K562 (cell line): ENCODE results near the gene SPATA25. TPM values are rescaled to one million over a fixed set of nuclear protein-coding genes. Genes with fewer than 3 reads are reported as not detected.

Experiments used
- ATAC-seq: fragments of 200-7000 bp; cut with Tn5 transposase; 3 replicates; pipeline ENCODE4 v1.9.1; 2020; ENCODE audit warnings: moderate library complexity
- BruUV-seq: library from RNA; stranded (reverse); fragments of 400-500 nt; replicated peaks from 2 replicates; lab custom pipeline; 2021; lab: Mats Ljungman, UMichigan
- CTCF ChIA-PET: fragments of 300-600 bp; formaldehyde crosslinking; extraction: SDS; loops from one replicate; lab custom pipeline; 2021; ENCODE audit warnings: low intra/inter-chr PET ratio; lab: Yijun Ruan, JAX
- POLR2A ChIA-PET: fragments of 300-600, 350-650 bp; sonication (Branson Sonifier 250); formaldehyde crosslinking; extraction: SDS; loops from one replicate; lab custom pipeline; 2021; ENCODE audit warnings: antibody characterized with exemption, inconsistent platforms; lab: Yijun Ruan, JAX
- DNase-seq, 4 experiments: peaks; one replicate each; pipeline versions ENCODE4 v3.0.0 to v3.0.0-alpha.2; 2011 to 2018; ENCODE audit warnings: low spot score in 3 of 4, mixed read lengths in 3 of 4; ENCODE audit errors: extremely low read depth in 1 of 4
- FAIRE-seq: peaks from 2 replicates; lab custom pipeline; 2011; peaks lifted over from hg19 to GRCh38; lab: Jason Lieb, UNC
- H2AFZ ChIP-seq: 2 replicates; pipeline ENCODE4 v1.6.0; 2011; ENCODE audit warnings: low read depth, low read length, control low read depth, inconsistent platforms
- H3K27ac ChIP-seq: fragments of 200-600 bp; 3 replicates; pipeline ENCODE4 v1.8.0; 2011; ENCODE audit warnings: low read depth, mild to moderate bottlenecking, control low read depth, inconsistent platforms, low read length, moderate library complexity, mixed read lengths; ENCODE audit errors: extremely low read depth
- H3K27me3 ChIP-seq, 2 experiments: fragments of 300-600 bp in 1 of 2; 2 replicates in 1 of 2; 3 replicates in 1 of 2; pipeline versions ENCODE4 v1.6.0 to v1.8.0; 2011; ENCODE audit warnings: inconsistent platforms in 2 of 2, low read length in 2 of 2, mild to moderate bottlenecking in 1 of 2, mixed read lengths in 1 of 2, moderate library complexity in 1 of 2; ENCODE audit not compliant: control insufficient read depth in 2 of 2, insufficient read depth in 2 of 2
- H3K36me3 ChIP-seq: fragments of 300-600 bp; 3 replicates; pipeline ENCODE4 v1.8.0; 2011; ENCODE audit warnings: mild to moderate bottlenecking, low read length, inconsistent platforms; ENCODE audit not compliant: control insufficient read depth, insufficient read depth
- H3K4me1 ChIP-seq, 2 experiments: fragments of 200-600 bp in 1 of 2; replicated peaks in 1 of 2; 2 replicates in 1 of 2; 3 replicates in 1 of 2; pipeline versions ENCODE4 v1.5.1 to v1.8.0; 2011; ENCODE audit warnings: inconsistent platforms in 2 of 2, low read length in 2 of 2, mild to moderate bottlenecking in 1 of 2, mixed read lengths in 1 of 2, moderate library complexity in 1 of 2; ENCODE audit not compliant: control insufficient read depth in 2 of 2, insufficient read depth in 2 of 2
- H3K4me2 ChIP-seq: 2 replicates; pipeline ENCODE4 v1.6.1; 2011; ENCODE audit warnings: low read length, control low read depth, inconsistent platforms, mixed read lengths; ENCODE audit not compliant: insufficient read depth
- H3K4me3 ChIP-seq: fragments of 200-600 bp; sonication (generic), shearing (Covaris generic); 2 replicates; pipeline ENCODE4 v1.5.1; 2016; ENCODE audit warnings: control low read depth, inconsistent platforms
- H3K79me2 ChIP-seq: fragments of 200-600 bp; 3 replicates; pipeline ENCODE4 v1.8.0; 2011; ENCODE audit warnings: low read length, inconsistent platforms; ENCODE audit not compliant: control insufficient read depth, insufficient read depth
- H3K9ac ChIP-seq, 2 experiments: 2 replicates each; pipeline versions ENCODE4 v1.6.0 to v1.6.1; 2011; ENCODE audit warnings: low read depth in 2 of 2, low read length in 2 of 2, control low read depth in 1 of 2, inconsistent platforms in 1 of 2, mild to moderate bottlenecking in 1 of 2, mixed read lengths in 1 of 2; ENCODE audit not compliant: insufficient read depth in 1 of 2
- H3K9me1 ChIP-seq: one replicate; pipeline ENCODE4 v1.6.0; 2011; ENCODE audit warnings: inconsistent platforms, mild to moderate bottlenecking, low read length, moderate library complexity; ENCODE audit not compliant: control insufficient read depth, insufficient read depth
- H3K9me3 ChIP-seq: replicated peaks from 2 replicates; pipeline ENCODE4 v1.5.1; 2011; ENCODE audit warnings: low read depth, low read length, inconsistent platforms; ENCODE audit not compliant: control insufficient read depth, insufficient read depth
- H4K20me1 ChIP-seq: replicated peaks from 2 replicates; pipeline ENCODE4 v1.6.1; 2011; ENCODE audit warnings: low read length, inconsistent platforms, mixed read lengths; ENCODE audit not compliant: control insufficient read depth, insufficient read depth
- DLX4 ChIP-seq: fragments of 250-450 bp; sonication (Bioruptor Pico); IDR thresholded peaks from 2 replicates; pipeline ENCODE4 v1.6.1; 2021; ENCODE audit warnings: mild to moderate bottlenecking
- ERF ChIP-seq: fragments of 450-650 bp; formaldehyde crosslinking; IDR thresholded peaks from 2 replicates; pipeline ENCODE4 v1.4.0; 2020; ENCODE audit warnings: mild to moderate bottlenecking, mixed read lengths
- IRF2 ChIP-seq: sonication (generic); formaldehyde crosslinking; IDR thresholded peaks from 2 replicates; pipeline ENCODE4 v1.8.1; 2022; ENCODE audit warnings: mild to moderate bottlenecking, missing genetic modification reagents
- MLX ChIP-seq, 2 experiments: fragments of 450-650 bp in 1 of 2; sonication (generic) in 1 of 2; formaldehyde crosslinking; conservative IDR thresholded peaks; 2 replicates each; pipeline versions ENCODE4 v1.4.0 to v1.8.1; 2020 to 2022; ENCODE audit warnings: mild to moderate bottlenecking in 1 of 2, missing genetic modification reagents in 1 of 2
- PRPF4 ChIP-seq: fragments of 200-400 bp; formaldehyde crosslinking; IDR thresholded peaks from one replicate; pipeline ENCODE4 v1.6.1; 2017; ENCODE audit warnings: low read length, low read depth, mild to moderate bottlenecking; ENCODE audit not compliant: insufficient read depth, poor library complexity, severe bottlenecking
- THAP7 ChIP-seq: fragments of 250-450 bp; sonication (Bioruptor Pico); IDR thresholded peaks from 2 replicates; pipeline ENCODE4 v1.5.0; 2021
- ZC3H4 ChIP-seq: sonication (generic); formaldehyde crosslinking; IDR thresholded peaks from 2 replicates; pipeline ENCODE4 v1.9.0; 2021; ENCODE audit warnings: missing genetic modification reagents, borderline replicate concordance
- ZNF217 ChIP-seq: sonication (generic); formaldehyde crosslinking; IDR thresholded peaks from 2 replicates; pipeline ENCODE4 v1.8.0; 2022; ENCODE audit warnings: mild to moderate bottlenecking, missing genetic modification reagents
- ZNF274 ChIP-seq: IDR thresholded peaks from 2 replicates; pipeline ENCODE4 v1.6.1; 2011; ENCODE audit warnings: low read depth, mild to moderate bottlenecking, low read length, moderate library complexity, borderline replicate concordance
- ZNF644 ChIP-seq: fragments of 200-800 bp; sonication (Bioruptor generic); IDR thresholded peaks from 2 replicates; pipeline ENCODE4 v1.6.1; 2016; ENCODE audit warnings: low read depth, missing genetic modification characterization, missing compliant biosample characterization
- WGBS: fragments of 100-300 bp; shearing (Covaris generic); methylation state at CpG from one replicate; pipeline ENCODE4 v1.1.6; 2016; ENCODE audit warnings: low coverage, mixed read lengths; ENCODE audit not compliant: insufficient coverage; ENCODE audit errors: missing lambda C conversion rate; 5-methylcytosine and 5-hydroxymethylcytosine counted together
- in situ Hi-C: fragments of 300-500 bp; cut with MboI; formaldehyde crosslinking; loops from 4 replicates; pipeline ENCODE4 v1.15.0; 2018; ENCODE audit warnings: inconsistent platforms, mixed read lengths
- intact Hi-C: fragments of 100-400 bp; cut with micrococcal nuclease; formaldehyde crosslinking; loops from 2 replicates; pipeline ENCODE4 v1.14.2; 2022
- polyA plus RNA-seq, 8 experiments: library from polyadenylated mRNA; depleted of rRNA in 4 of 8; stranded (reverse) in 5 of 8; unstranded in 3 of 8; fragments of >200 nt; fragmentation: Nextera tagmentation in 2 of 8; fragmentation: Illumina TruSeq in 1 of 8; extraction: Ambion mirVana in 2 of 8; extraction: Trizol in 1 of 8; gene quantifications; 2 replicates each; pipeline versions ENCODE4 v1.2.1 to v1.2.3, GENCODE V29; 2011 to 2014; ENCODE audit warnings: inconsistent platforms in 1 of 8, missing spikeins in 1 of 8
- total RNA-seq, 7 experiments: library from RNA; depleted of rRNA in 6 of 7; stranded (reverse); fragments of >200 nt in 6 of 7; fragmentation: Illumina TruSeq in 2 of 7; extraction: Trizol in 2 of 7; gene quantifications; 2 replicates each; pipeline versions ENCODE4 v1.2.1 to v1.2.3, GENCODE V29; 2011 to 2021; ENCODE audit warnings: low replicate concordance in 1 of 7

The SPATA25 gene
- total and polyA plus RNA-seq, 9 of the 15 experiments (the other 6 are each of a cell fraction or from before 2014, with no cell fraction given): 0.21 to 0.95 (median 0.53) TPM; not detected in 3

GRCh38 chr20:45882469-45883099 is 4.8 kb downstream of the SPATA25 start:
- CTCF ChIA-PET: no interaction called here
- Histone ChIP-seq H4K20me1 (no peaks in the 10 kb centered on the region), H3K27me3 (no peaks in the 10 kb centered on the region), H3K27ac (no peak overlapping the region; the same call in 2 of the 3 replicates), H3K9me3 (no peaks in the 10 kb centered on the region), H3K4me2 (no peak overlapping the region), H3K9me1 (peaks cover 4% of the 10 kb centered on the region), H3K4me3 (no peak overlapping the region), H2AFZ (no peak overlapping the region), H3K4me1 (peaks cover 30 to 37% of the 10 kb centered on the region in 2 experiments), H3K79me2 (peaks cover 32% of the 10 kb centered on the region), H3K36me3 (peaks cover 36% of the 10 kb centered on the region; the same call in 2 of the 3 replicates), H3K9ac (no peak overlapping the region)
- DNase-seq (no peak), ATAC-seq (no peak), FAIRE-seq (no peak)
- BruUV-seq: no TSS peak
- TF ChIP-seq ZNF217 (CRISPR knock-in tag) (no peak), PRPF4 (no peak), IRF2 (CRISPR knock-in tag) (no peak), ZC3H4 (CRISPR knock-in tag) (no peak), ZNF274 (no peak), ZNF644 (tag) (no peak), MLX (CRISPR knock-in tag; conservative IDR thresholded peaks at IDR 0.05) (no peak), THAP7 (no peak), DLX4 (CRISPR knock-in tag) (no peak), ERF (CRISPR knock-in tag) (no peak)
- in situ Hi-C loops: no loop called here
- WGBS: 88% methylated on average over 4 of the region's 4 CpGs
- POLR2A ChIA-PET: interaction anchor here (0.7 to 2.4 kb wide), 7 partner anchors 7 to 1144 kb away, joined by 3 to 11 read pairs (median 6); partner anchors contain the start of genes CTSA and NEURL2
- intact Hi-C loops: loop anchor here (10.0 kb wide), 1 partner anchor 48 kb away; the partner anchor contains the start of gene SNX21
